PC-3 (cell line): Measurements from ENCODE around the gene MS4A15. TPM values are rescaled to one million over a fixed set of nuclear protein-coding genes. Genes with fewer than 3 reads are reported as not detected.

ENCODE experiments used
- ATAC-seq: fragments of 200-7000 bp; cut with Tn5 transposase; 2 replicates; pipeline ENCODE4 v1.9.1; 2020; ENCODE audit warnings: mild to moderate bottlenecking, moderate library complexity
- BruUV-seq: library from RNA; stranded (reverse); fragments of 400-500 nt; replicated peaks from 2 replicates; lab custom pipeline; 2021; lab: Mats Ljungman, UMichigan
- CTCF ChIA-PET: fragments of 300-600 bp; sonication (Branson Sonifier 250); formaldehyde crosslinking; loops from one replicate; lab custom pipeline; 2022; ENCODE audit warnings: antibody characterized with exemption; lab: Charles Lee
- POLR2A ChIA-PET: fragments of 300-600 bp; sonication (Branson Sonifier 250); formaldehyde crosslinking; loops from one replicate; lab custom pipeline; 2022; ENCODE audit warnings: antibody characterized with exemption; ENCODE audit not compliant: unreplicated experiment; lab: Charles Lee
- DNase-seq: peaks from one replicate; pipeline ENCODE4 v3.0.0-alpha.2; 2015
- H2AFZ ChIP-seq: fragments of 300-600 bp; sonication (generic); 2 replicates; pipeline ENCODE4 v1.6.0; 2016; ENCODE audit warnings: antibody characterized with exemption, low read length
- H3F3A ChIP-seq: fragments of 300-600 bp; sonication (generic); one replicate; pipeline ENCODE4 v1.6.0; 2017; ENCODE audit warnings: antibody characterized with exemption, low read length, control low read depth, mild to moderate bottlenecking; ENCODE audit not compliant: unreplicated experiment
- H3K27ac ChIP-seq: fragments of 300-600 bp; sonication (generic); 2 replicates; pipeline ENCODE4 v1.5.1; 2016; ENCODE audit warnings: mild to moderate bottlenecking, low read length
- H3K27me3 ChIP-seq: fragments of 300-600 bp; sonication (generic); 2 replicates; pipeline ENCODE4 v1.6.1; 2016; ENCODE audit warnings: low read length, mixed read lengths
- H3K36me3 ChIP-seq: fragments of 300-600 bp; sonication (generic); 2 replicates; pipeline ENCODE4 v1.6.1; 2016; ENCODE audit warnings: low read depth, mixed run types, low read length, mixed read lengths
- H3K4me1 ChIP-seq: fragments of 300-600 bp; sonication (generic); 2 replicates; pipeline ENCODE4 v1.5.1; 2016; ENCODE audit warnings: low read length; ENCODE audit not compliant: insufficient read depth
- H3K4me2 ChIP-seq: fragments of 300-600 bp; sonication (generic); 2 replicates; pipeline ENCODE4 v1.6.0; 2016; ENCODE audit warnings: low read length
- H3K4me3 ChIP-seq: fragments of 300-600 bp; sonication (generic); 2 replicates; pipeline ENCODE4 v1.5.1; 2016; ENCODE audit warnings: mild to moderate bottlenecking, low read length, mixed read lengths
- H3K79me2 ChIP-seq: fragments of 300-600 bp; sonication (generic); 2 replicates; pipeline ENCODE4 v1.6.1; 2017; ENCODE audit warnings: low read length, mixed read lengths
- H3K9ac ChIP-seq: fragments of 300-600 bp; sonication (generic); 2 replicates; pipeline ENCODE4 v1.6.0; 2016; ENCODE audit warnings: mild to moderate bottlenecking, low read length
- H3K9me2 ChIP-seq: fragments of 300-600 bp; sonication (generic); replicated peaks from 2 replicates; pipeline ENCODE4 v1.6.1; 2016; ENCODE audit warnings: mixed run types, low read length, mixed read lengths
- H3K9me3 ChIP-seq: fragments of 300-600 bp; sonication (generic); 2 replicates; pipeline ENCODE4 v1.6.1; 2016; ENCODE audit warnings: low read length, mixed read lengths
- H4K20me1 ChIP-seq: fragments of 300-600 bp; sonication (generic); 2 replicates; pipeline ENCODE4 v1.6.1; 2016; ENCODE audit warnings: low read length, mixed read lengths
- EZH2 ChIP-seq: fragments of 300-600 bp; sonication (generic); IDR thresholded peaks from one replicate; pipeline ENCODE4 v1.6.1; 2017; ENCODE audit warnings: antibody characterized with exemption, mild to moderate bottlenecking, low read length; ENCODE audit not compliant: unreplicated experiment
- EZH2phosphoT487 ChIP-seq: fragments of 300-600 bp; sonication (generic); IDR thresholded peaks from 2 replicates; pipeline ENCODE4 v1.6.1; 2018; ENCODE audit warnings: mild to moderate bottlenecking, antibody characterized with exemption, low read length, borderline replicate concordance
- intact Hi-C: fragments of 100-400 bp; cut with micrococcal nuclease; formaldehyde crosslinking; loops from 2 replicates; pipeline ENCODE4 v1.9.0; 2023
- total RNA-seq: library from RNA; depleted of rRNA; stranded (reverse); fragments of >200 nt; gene quantifications from 2 replicates; pipeline ENCODE4 v1.2.3, GENCODE V29; 2014
- TF ChIP-seq, protein P1 (sequence below): fragments of 300-600 bp; sonication (generic); conservative IDR thresholded peaks from 2 replicates; pipeline ENCODE4 v1.5.1; 2017; ENCODE audit warnings: antibody characterized with exemption, low read depth, mild to moderate bottlenecking, low read length

The MS4A15 gene
- total RNA-seq, 1 experiment from 2014 or later = not detected

DNA sequence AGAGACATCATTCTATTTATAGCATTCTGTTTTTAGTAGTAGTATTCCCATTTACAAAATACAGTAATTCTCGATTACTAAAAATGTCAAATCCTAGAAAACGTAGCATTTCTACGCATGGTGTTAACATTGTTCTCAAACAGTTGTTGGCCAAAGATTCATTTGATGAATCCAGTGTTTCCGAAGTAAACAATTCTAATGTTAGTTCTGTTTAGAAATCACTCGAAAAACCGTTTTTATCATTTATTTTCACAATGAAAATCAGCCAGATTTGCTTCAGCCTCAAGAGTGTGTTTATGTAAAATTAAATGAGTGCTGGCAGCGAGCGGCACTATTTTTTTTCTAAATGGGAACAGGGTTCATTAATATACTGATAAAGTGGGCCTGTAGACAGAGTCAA, 25.1 kb upstream of the MS4A15 start:
- H3K27ac ChIP-seq = no peak overlapping the region
- H3K9me3 ChIP-seq = no peaks in the 10 kb centered on the region
- no peaks in the 10 kb centered on the region for H3K9me2 ChIP-seq
- intact Hi-C loops = no loop called here
- no peaks in the 10 kb centered on the region for H3F3A ChIP-seq
- H3K9ac ChIP-seq = no peak overlapping the region
- peaks cover 84% of the 10 kb centered on the region for H3K27me3 ChIP-seq
- no peak overlapping the region for H3K4me3 ChIP-seq
- no peaks in the 10 kb centered on the region for H3K79me2 ChIP-seq
- no peaks in the 10 kb centered on the region for H3K36me3 ChIP-seq
- POLR2A ChIA-PET = no interaction called here
- no TSS peak for BruUV-seq
- no peaks in the 10 kb centered on the region for H3K4me1 ChIP-seq
- TF ChIP-seq EZH2phosphoT487 (0 out of 2 replicates have a peak, but pooled peaks have one; percentile 22), EZH2 (no peak)
- TF ChIP-seq, protein P1, sequence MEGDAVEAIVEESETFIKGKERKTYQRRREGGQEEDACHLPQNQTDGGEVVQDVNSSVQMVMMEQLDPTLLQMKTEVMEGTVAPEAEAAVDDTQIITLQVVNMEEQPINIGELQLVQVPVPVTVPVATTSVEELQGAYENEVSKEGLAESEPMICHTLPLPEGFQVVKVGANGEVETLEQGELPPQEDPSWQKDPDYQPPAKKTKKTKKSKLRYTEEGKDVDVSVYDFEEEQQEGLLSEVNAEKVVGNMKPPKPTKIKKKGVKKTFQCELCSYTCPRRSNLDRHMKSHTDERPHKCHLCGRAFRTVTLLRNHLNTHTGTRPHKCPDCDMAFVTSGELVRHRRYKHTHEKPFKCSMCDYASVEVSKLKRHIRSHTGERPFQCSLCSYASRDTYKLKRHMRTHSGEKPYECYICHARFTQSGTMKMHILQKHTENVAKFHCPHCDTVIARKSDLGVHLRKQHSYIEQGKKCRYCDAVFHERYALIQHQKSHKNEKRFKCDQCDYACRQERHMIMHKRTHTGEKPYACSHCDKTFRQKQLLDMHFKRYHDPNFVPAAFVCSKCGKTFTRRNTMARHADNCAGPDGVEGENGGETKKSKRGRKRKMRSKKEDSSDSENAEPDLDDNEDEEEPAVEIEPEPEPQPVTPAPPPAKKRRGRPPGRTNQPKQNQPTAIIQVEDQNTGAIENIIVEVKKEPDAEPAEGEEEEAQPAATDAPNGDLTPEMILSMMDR = no peak
- no peak for ATAC-seq
- CTCF ChIA-PET = no interaction called here
- no peak overlapping the region for H2AFZ ChIP-seq
- no peaks in the 10 kb centered on the region for H4K20me1 ChIP-seq
- DNase-seq = no peak
- no peak overlapping the region for H3K4me2 ChIP-seq

DNA sequence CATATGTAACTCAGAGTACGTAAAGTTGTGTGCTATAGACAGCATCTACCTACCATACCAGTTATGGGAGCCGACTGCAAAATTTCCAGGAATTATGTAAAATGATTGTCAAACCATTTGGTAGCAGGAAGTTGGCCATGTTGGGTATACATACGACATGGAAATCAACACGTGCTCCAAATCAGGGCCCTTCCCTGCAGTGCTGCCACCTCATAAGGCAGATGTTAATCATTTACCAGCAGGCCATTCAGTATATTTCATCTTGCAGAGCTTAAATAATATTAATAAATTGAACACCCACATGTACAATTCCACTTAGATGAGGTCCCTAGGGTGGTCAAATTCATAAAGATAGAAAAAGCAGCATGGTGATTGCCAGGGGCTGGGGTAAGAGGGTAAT, 22.4 kb upstream of the MS4A15 start:
- POLR2A ChIA-PET = no interaction called here
- ATAC-seq = no peak
- H3K27me3 ChIP-seq = peaks cover 88% of the 10 kb centered on the region

DNA sequence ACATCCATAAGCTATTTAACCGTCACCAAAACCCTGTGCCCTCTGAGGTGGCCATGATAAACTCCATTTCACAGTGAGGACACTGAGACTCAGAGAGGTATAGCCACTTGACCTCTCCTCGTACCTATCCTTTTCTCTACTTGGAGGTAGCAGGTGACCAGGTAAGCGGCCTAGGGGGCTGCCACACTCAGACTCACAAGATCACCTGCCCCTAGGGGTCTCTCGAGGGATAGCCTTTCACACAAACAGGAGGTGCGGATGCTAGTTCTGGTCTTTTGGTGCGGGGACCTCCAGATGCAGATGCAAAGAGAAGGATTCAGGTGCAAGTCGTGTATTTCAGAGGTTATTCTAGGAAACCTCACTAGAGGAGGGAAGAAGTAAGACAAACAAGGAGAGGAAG, 17.6 kb upstream of the MS4A15 start:
- no peak for ATAC-seq
- H3K27ac ChIP-seq = no peak overlapping the region
- POLR2A ChIA-PET = no interaction called here
- H3F3A ChIP-seq = no peaks in the 10 kb centered on the region
- H3K9me2 ChIP-seq = no peaks in the 10 kb centered on the region
- H3K27me3 ChIP-seq = peaks cover 49% of the 10 kb centered on the region
- no peaks in the 10 kb centered on the region for H3K36me3 ChIP-seq
- no peak overlapping the region for H3K4me2 ChIP-seq
- no peaks in the 10 kb centered on the region for H3K79me2 ChIP-seq
- H2AFZ ChIP-seq = no peak overlapping the region
- intact Hi-C loops = no loop called here
- no peaks in the 10 kb centered on the region for H3K9me3 ChIP-seq
- no peaks in the 10 kb centered on the region for H4K20me1 ChIP-seq
- no peak for DNase-seq
- TF ChIP-seq, protein P1 = no peak; the same call in 1 of the 2 replicates
- TF ChIP-seq EZH2 = no peak
- TF ChIP-seq EZH2phosphoT487 = no peak
- H3K9ac ChIP-seq = no peak overlapping the region
- H3K4me1 ChIP-seq = no peaks in the 10 kb centered on the region
- CTCF ChIA-PET = no interaction called here
- BruUV-seq = no TSS peak
- no peak overlapping the region for H3K4me3 ChIP-seq

More for the DNA sequence above, 22.4 kb upstream of the MS4A15 start:
- Histone ChIP-seq H3K27ac (no peak overlapping the region), H4K20me1 (no peaks in the 10 kb centered on the region), H3F3A (no peaks in the 10 kb centered on the region), H3K9ac (no peak overlapping the region), H3K4me2 (no peak overlapping the region), H3K79me2 (no peaks in the 10 kb centered on the region), H3K9me3 (no peaks in the 10 kb centered on the region), H2AFZ (no peak overlapping the region), H3K36me3 (no peaks in the 10 kb centered on the region), H3K9me2 (no peaks in the 10 kb centered on the region), H3K4me3 (no peak overlapping the region), H3K4me1 (no peaks in the 10 kb centered on the region)
- BruUV-seq = no TSS peak
- no peak for DNase-seq
- intact Hi-C loops = no loop called here
- CTCF ChIA-PET = no interaction called here
- TF ChIP-seq EZH2 = no peak
- TF ChIP-seq, protein P1 = no peak
- TF ChIP-seq EZH2phosphoT487 = no peak
